RWPE1 (cell line): ENCODE data around the gene MEIS2.

Experiments used
- CTCF ChIA-PET: fragments of 350-600 bp; sonication (Branson Sonifier 250); formaldehyde crosslinking; extraction: SDS; loops from one replicate; lab custom pipeline; 2021; lab: Yijun Ruan, JAX
- POLR2A ChIA-PET: fragments of 400-600 bp; formaldehyde crosslinking; extraction: SDS; loops from one replicate; lab custom pipeline; 2020; ENCODE audit warnings: antibody characterized with exemption; ENCODE audit not compliant: low non-redundant PET; lab: Yijun Ruan, JAX
- DNase-seq: peaks from one replicate; pipeline ENCODE4 v3.0.0; 2012; ENCODE audit warnings: low spot score
- H3K27ac ChIP-seq: fragments of 450-650 bp; 2 replicates; pipeline ENCODE4 v1.5.1; 2017
- CTCF ChIP-seq: fragments of 450-650 bp; conservative IDR thresholded peaks from 2 replicates; pipeline ENCODE4 v1.5.1; 2017; ENCODE audit warnings: low read depth, mild to moderate bottlenecking

Gene MEIS2

GRCh38 chr15:37122703-37123102 is 22.4 kb upstream of the MEIS2 start:
- ChIA-PET CTCF (interaction anchor here (0.6 kb wide), 2 partner anchors 491 to 922 kb away, joined by 3 read pairs; no protein-coding TSS in a partner anchor), POLR2A (no interaction called here)
- H3K27ac ChIP-seq, result no peak overlapping the region
- DNase-seq, result no peak
- no peak for TF ChIP-seq CTCF

- H3K27ac ChIP-seq, result no peak overlapping the region
- DNase-seq, result no peak
- TF ChIP-seq CTCF, result no peak
- POLR2A ChIA-PET, result no interaction called here
- CTCF ChIA-PET, result interaction anchor here (0.6 to 0.7 kb wide), 2 partner anchors 210 to 228 kb away, joined by 3 read pairs; no protein-coding TSS in a partner anchor
Observed at GRCh38 chr15:37121492-37121891, 21.1 kb upstream of the MEIS2 start.

GRCh38 chr15:37117030-37117429 is 16.7 kb upstream of the MEIS2 start:
- POLR2A ChIA-PET, result no interaction called here

GRCh38 chr15:37115538-37115937 is 15.2 kb upstream of the MEIS2 start:
- ChIA-PET POLR2A (no interaction called here), CTCF (no interaction called here)
- TF ChIP-seq CTCF, result no peak
- DNase-seq, result no peak
- no peak overlapping the region for H3K27ac ChIP-seq

More at GRCh38 chr15:37117030-37117429, 16.7 kb upstream of the MEIS2 start:
- no peak for TF ChIP-seq CTCF
- H3K27ac ChIP-seq, result no peak overlapping the region
- no peak for DNase-seq
- CTCF ChIA-PET, result no interaction called here

- POLR2A ChIA-PET, result no interaction called here
Observed at GRCh38 chr15:37112971-37113670, 12.8 kb upstream of the MEIS2 start.

GRCh38 chr15:37112171-37112570 is 11.8 kb upstream of the MEIS2 start:
- no peak for DNase-seq
- TF ChIP-seq CTCF, result no peak
- ChIA-PET CTCF (no interaction called here), POLR2A (no interaction called here)
- no peak overlapping the region for H3K27ac ChIP-seq

More at GRCh38 chr15:37112971-37113670, 12.8 kb upstream of the MEIS2 start:
- no peak overlapping the region for H3K27ac ChIP-seq
- CTCF ChIA-PET, result no interaction called here
- TF ChIP-seq CTCF, result no peak
- no peak for DNase-seq
